Measurements from ENCODE around the gene EFCAB13. TPM values are rescaled to one million over a fixed set of nuclear protein-coding genes. Genes with fewer than 3 reads are reported as not detected.

Gene EFCAB13
- total RNA-seq, 1 experiment from 2014 or later: 1.6 TPM

DNA sequence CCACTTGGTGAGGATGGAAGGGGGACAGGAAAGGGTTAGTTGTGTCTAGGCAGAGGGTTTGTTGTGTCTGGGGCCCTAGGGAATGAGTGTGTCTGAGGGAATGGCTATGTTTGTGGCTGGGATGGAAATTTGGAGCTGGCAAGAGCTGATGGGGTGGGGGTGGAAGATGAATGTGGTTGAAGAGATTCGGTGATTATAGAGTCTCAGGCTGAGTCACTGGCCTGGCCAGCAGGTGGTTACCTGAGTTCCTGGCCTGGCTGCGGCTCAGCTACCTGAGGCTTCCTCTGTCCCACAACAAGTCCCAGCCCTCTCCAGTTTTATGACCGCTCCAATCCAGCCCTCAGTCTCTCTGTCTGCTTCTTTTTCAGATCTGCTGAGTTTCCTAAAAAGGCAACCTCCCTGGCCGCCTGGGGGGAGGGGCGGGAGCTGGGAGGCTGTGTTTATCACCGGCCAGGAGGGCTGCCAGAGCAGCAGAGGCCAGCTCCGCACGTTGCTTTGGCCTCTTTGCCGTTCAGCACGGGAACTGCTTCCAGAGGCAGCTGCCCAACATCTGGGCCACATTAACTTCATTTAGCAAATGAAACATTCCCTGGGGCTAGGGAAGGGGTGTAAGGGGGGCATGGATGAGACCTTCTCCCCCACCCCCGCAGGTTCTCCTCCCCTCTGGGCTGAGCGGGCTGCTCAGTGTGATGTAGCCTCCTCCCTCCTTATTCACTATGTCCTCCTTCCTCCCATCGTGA is 48.3 kb upstream of the EFCAB13 start:
- DNase-seq: peak; percentile 82
- H3K23me2 ChIP-seq (ENCODE audit: insufficient read length, low read depth, low read length, poor library complexity, severe bottlenecking): no peaks in the 10 kb centered on the region
- Mint-ChIP-seq H3K4me3 (peak overlapping the region; percentile 35 to 44; a peak in 4 of 5 replicates), H3K36me3 (ENCODE audit: insufficient read depth in 1 of 3, low read depth in 3 of 3) (no peaks in the 10 kb centered on the region; a peak in 1 of 7 replicates), H3K27me3 (ENCODE audit: low read depth) (peaks cover 6% of the 10 kb centered on the region), H3K9me3 (no peaks in the 10 kb centered on the region; a peak in 1 of 5 replicates), H3K4me1 (peaks cover 38 to 40% of the 10 kb centered on the region in 2 experiments), H3K27ac (peak overlapping the region; percentile 82 to 96 (median 87))
- H3T11ph ChIP-seq (ENCODE audit: low read length): no peak overlapping the region
- H2BK120ac ChIP-seq (ENCODE audit: low read depth, low read length, poor library complexity, severe bottlenecking): no peak overlapping the region
- H3K79me1 ChIP-seq (ENCODE audit: insufficient read depth, low read depth, low read length, poor library complexity, severe bottlenecking): no peaks in the 10 kb centered on the region
- H3K4me1 ChIP-seq (ENCODE audit: insufficient read depth, low read length): peaks cover 21% of the 10 kb centered on the region
- no peak overlapping the region for H4K8ac ChIP-seq (replicated peaks; ENCODE audit: insufficient read length, low read depth, low read length)
- peak; percentile 24; the same call in 1 of the 3 replicates for TF ChIP-seq CTCF (conservative IDR thresholded peaks at IDR 0.05)
- peak overlapping the region; percentile 4 for H2AFZ ChIP-seq (ENCODE audit: low read length)
- H3K56ac ChIP-seq (ENCODE audit: insufficient read length, low read depth, low read length): no peak overlapping the region
- H3K9ac ChIP-seq (ENCODE audit: extremely low read depth, insufficient read length, low read length): no peak overlapping the region
- H3K4me2 ChIP-seq (ENCODE audit: insufficient read depth, insufficient read length, low read length): peak overlapping the region; percentile 17
- 0 out of 2 replicates have a peak, but pooled peaks cover 2% of the 10 kb centered on the region for H3K27me3 ChIP-seq (ENCODE audit: insufficient read depth, low read length)
- no peak overlapping the region for H2BK5ac ChIP-seq (ENCODE audit: insufficient read length, low read length)
- no peak overlapping the region for H3K23ac ChIP-seq (ENCODE audit: insufficient read length, low read depth, low read length)
- H4K5ac ChIP-seq (ENCODE audit: insufficient read length, low read depth, low read length): no peak overlapping the region
- H2BK15ac ChIP-seq (ENCODE audit: low read depth, low read length): no peak overlapping the region
- H3K9me3 ChIP-seq (ENCODE audit: control insufficient read depth, low read depth, low read length): no peaks in the 10 kb centered on the region
- H4K20me1 ChIP-seq (ENCODE audit: control insufficient read depth, insufficient read depth, insufficient read length): no peaks in the 10 kb centered on the region
- no peaks in the 10 kb centered on the region for H3K79me2 ChIP-seq (ENCODE audit: insufficient read depth, low read length)
- no peak overlapping the region for H3K4ac ChIP-seq (ENCODE audit: low read depth, low read length)
- peak overlapping the region; percentile 27; the same call in 1 of the 2 replicates for H3K14ac ChIP-seq (ENCODE audit: insufficient read depth, low read length)
- H3K27ac ChIP-seq (ENCODE audit: insufficient read length, low read depth, low read length): no peak overlapping the region
- no peak overlapping the region for H2BK20ac ChIP-seq (ENCODE audit: low read depth, low read length, poor library complexity, severe bottlenecking)
- no CpG with 5 or more reads among the region's 13 CpGs for WGBS (ENCODE audit: extremely low coverage, insufficient read length, low lambda C conversion rate)
- no peak overlapping the region for H4K91ac ChIP-seq (ENCODE audit: insufficient read length, low read depth, low read length)
- no peak overlapping the region for H2BK12ac ChIP-seq (ENCODE audit: insufficient read length, low read depth, low read length)
- H3K18ac ChIP-seq (ENCODE audit: insufficient read length, low read depth, low read length): peak overlapping the region; percentile 40
- no peak overlapping the region for H2AK5ac ChIP-seq (ENCODE audit: insufficient read length, low read length)

All from H9 (cell line).